OCI-LY1 (cell line): Measurements from ENCODE around the gene SYT15.

Experiments used
- H2AFZ ChIP-seq: fragments of 200-600 bp; sonication (generic), shearing (Covaris generic); 2 replicates; pipeline ENCODE4 v1.6.0; 2014; ENCODE audit warnings: antibody characterized with exemption, mild to moderate bottlenecking, low read length
- H3F3A ChIP-seq: fragments of 200-600 bp; sonication (generic), shearing (Covaris generic); 2 replicates; pipeline ENCODE4 v1.6.0; 2014; ENCODE audit warnings: mild to moderate bottlenecking, antibody characterized with exemption, low read length, moderate library complexity; ENCODE audit not compliant: insufficient read depth
- H3K27ac ChIP-seq: fragments of 200-600 bp; sonication (generic); 2 replicates; pipeline ENCODE4 v1.5.1; 2014; ENCODE audit warnings: low read length, mixed run types, mild to moderate bottlenecking, low read depth; ENCODE audit not compliant: poor library complexity, severe bottlenecking
- H3K27me3 ChIP-seq: fragments of 200-600 bp; sonication (generic); 2 replicates; pipeline ENCODE4 v1.6.0; 2014; ENCODE audit warnings: antibody characterized with exemption, mild to moderate bottlenecking, low read length, moderate library complexity; ENCODE audit not compliant: insufficient read depth
- H3K36me3 ChIP-seq: fragments of 200-600 bp; sonication (generic); 2 replicates; pipeline ENCODE4 v1.6.1; 2014; ENCODE audit warnings: mild to moderate bottlenecking, antibody characterized with exemption, low read length, moderate library complexity, mixed read lengths; ENCODE audit not compliant: insufficient read depth
- H3K4me1 ChIP-seq: fragments of 200-600 bp; sonication (generic); 2 replicates; pipeline ENCODE4 v1.5.1; 2014; ENCODE audit warnings: mild to moderate bottlenecking, low read length, moderate library complexity; ENCODE audit not compliant: insufficient read depth, severe bottlenecking
- H3K4me2 ChIP-seq: fragments of 200-600 bp; sonication (generic), shearing (Covaris generic); 2 replicates; pipeline ENCODE4 v1.6.1; 2014; ENCODE audit warnings: low read length
- H3K4me3 ChIP-seq: fragments of 200-600 bp; sonication (generic); 2 replicates; pipeline ENCODE4 v1.5.1; 2014; ENCODE audit warnings: low read length, low read depth, mild to moderate bottlenecking, mixed read lengths; ENCODE audit not compliant: poor library complexity, severe bottlenecking
- H3K79me2 ChIP-seq: fragments of 200-600 bp; shearing (Covaris generic); 2 replicates; pipeline ENCODE4 v1.6.1; 2016; ENCODE audit warnings: mixed run types, low read length, mixed read lengths; ENCODE audit not compliant: insufficient read depth
- H3K9ac ChIP-seq: fragments of 200-600 bp; sonication (generic), shearing (Covaris generic); 2 replicates; pipeline ENCODE4 v1.6.1; 2014; ENCODE audit warnings: mild to moderate bottlenecking, low read length, mixed read lengths
- H3K9me2 ChIP-seq: fragments of 200-600 bp; sonication (generic), shearing (Covaris generic); 2 replicates; pipeline ENCODE4 v1.6.1; 2014; ENCODE audit warnings: low read depth, mild to moderate bottlenecking, low read length, mixed read lengths
- H3K9me3 ChIP-seq: fragments of 200-600 bp; shearing (Covaris generic); 2 replicates; pipeline ENCODE4 v1.6.1; 2014; ENCODE audit warnings: low read length, mixed read lengths
- H4K20me1 ChIP-seq: fragments of 200-600 bp; sonication (generic), shearing (Covaris generic); 2 replicates; pipeline ENCODE4 v1.6.0; 2016; ENCODE audit warnings: mild to moderate bottlenecking, low read length; ENCODE audit not compliant: insufficient read depth
- CTCF ChIP-seq: fragments of 200-600 bp; sonication (generic), shearing (Covaris generic); IDR thresholded peaks from 2 replicates; pipeline ENCODE4 v1.5.1; 2017; ENCODE audit warnings: mild to moderate bottlenecking, antibody characterized with exemption, low read length, moderate library complexity, mixed read lengths
- EZH2 ChIP-seq: fragments of 200-600 bp; sonication (generic), shearing (Covaris generic); IDR thresholded peaks from 2 replicates; pipeline ENCODE4 v1.8.0; 2017; ENCODE audit warnings: borderline replicate concordance, mixed run types, mild to moderate bottlenecking, antibody characterized with exemption, low read length, moderate library complexity, mixed read lengths

The SYT15 gene

GRCh38 chr10:46537309-46537708 is 41.6 kb upstream of the SYT15 start:
- Histone ChIP-seq H2AFZ (no peak overlapping the region), H3F3A (no peaks in the 10 kb centered on the region), H3K36me3 (no peaks in the 10 kb centered on the region), H3K9ac (no peak overlapping the region), H3K4me3 (no peak overlapping the region), H3K9me2 (no peaks in the 10 kb centered on the region), H3K4me1 (no peaks in the 10 kb centered on the region), H3K27me3 (peaks cover 5% of the 10 kb centered on the region; the same call in 1 of the 2 replicates), H3K9me3 (no peaks in the 10 kb centered on the region), H3K4me2 (no peak overlapping the region), H3K27ac (no peak overlapping the region), H3K79me2 (no peaks in the 10 kb centered on the region), H4K20me1 (no peaks in the 10 kb centered on the region)
- TF ChIP-seq EZH2 (no peak), CTCF (no peak)

- Histone ChIP-seq H3K9me3 (no peaks in the 10 kb centered on the region), H3K4me1 (no peaks in the 10 kb centered on the region), H3K79me2 (no peaks in the 10 kb centered on the region), H3K36me3 (no peaks in the 10 kb centered on the region), H3K4me3 (no peak overlapping the region), H3K4me2 (no peak overlapping the region), H4K20me1 (no peaks in the 10 kb centered on the region), H3K9me2 (no peaks in the 10 kb centered on the region), H3K27ac (no peak overlapping the region), H2AFZ (no peak overlapping the region), H3K27me3 (peaks cover 5% of the 10 kb centered on the region; the same call in 1 of the 2 replicates), H3F3A (no peaks in the 10 kb centered on the region), H3K9ac (no peak overlapping the region)
- TF ChIP-seq EZH2 = no peak
These were observed 40.8 kb upstream of the SYT15 start for GRCh38 chr10:46538155-46538554.

GRCh38 chr10:46538717-46539426 is 40.1 kb upstream of the SYT15 start:
- Histone ChIP-seq H3K27ac (no peak overlapping the region), H3K4me2 (no peak overlapping the region)
- TF ChIP-seq EZH2 (no peak), CTCF (no peak)

More at GRCh38 chr10:46538717-46539426, 40.1 kb upstream of the SYT15 start:
- Histone ChIP-seq H3F3A (no peaks in the 10 kb centered on the region), H3K9ac (no peak overlapping the region), H3K4me3 (no peak overlapping the region), H3K27me3 (peaks cover 5% of the 10 kb centered on the region; the same call in 1 of the 2 replicates), H3K9me3 (no peaks in the 10 kb centered on the region), H2AFZ (no peak overlapping the region), H4K20me1 (no peaks in the 10 kb centered on the region), H3K4me1 (no peaks in the 10 kb centered on the region), H3K9me2 (no peaks in the 10 kb centered on the region), H3K79me2 (no peaks in the 10 kb centered on the region), H3K36me3 (no peaks in the 10 kb centered on the region)
